Fibroblast of mammary gland (primary cell): Measurements from ENCODE around the gene NFE2L3.

Source experiments
- DNase-seq: peaks from one replicate; pipeline ENCODE4 v3.0.0-alpha.2; 2010; ENCODE audit warnings: low read depth
- H3K4me3 ChIP-seq: 2 replicates; pipeline ENCODE4 v1.5.1; 2011; ENCODE audit warnings: low read depth, mild to moderate bottlenecking, low read length, moderate library complexity; ENCODE audit not compliant: control insufficient read depth
- TF ChIP-seq, protein P1 (sequence below): conservative IDR thresholded peaks from 2 replicates; pipeline ENCODE4 v1.5.1; 2011; ENCODE audit warnings: low read depth, low read length, inconsistent platforms; ENCODE audit not compliant: control insufficient read depth, insufficient read depth

NFE2L3 gene

GRCh38 chr7:26135551-26135950, 16.4 kb upstream of the NFE2L3 start:
- no peak for DNase-seq
- no peak overlapping the region for H3K4me3 ChIP-seq
- TF ChIP-seq, protein P1, sequence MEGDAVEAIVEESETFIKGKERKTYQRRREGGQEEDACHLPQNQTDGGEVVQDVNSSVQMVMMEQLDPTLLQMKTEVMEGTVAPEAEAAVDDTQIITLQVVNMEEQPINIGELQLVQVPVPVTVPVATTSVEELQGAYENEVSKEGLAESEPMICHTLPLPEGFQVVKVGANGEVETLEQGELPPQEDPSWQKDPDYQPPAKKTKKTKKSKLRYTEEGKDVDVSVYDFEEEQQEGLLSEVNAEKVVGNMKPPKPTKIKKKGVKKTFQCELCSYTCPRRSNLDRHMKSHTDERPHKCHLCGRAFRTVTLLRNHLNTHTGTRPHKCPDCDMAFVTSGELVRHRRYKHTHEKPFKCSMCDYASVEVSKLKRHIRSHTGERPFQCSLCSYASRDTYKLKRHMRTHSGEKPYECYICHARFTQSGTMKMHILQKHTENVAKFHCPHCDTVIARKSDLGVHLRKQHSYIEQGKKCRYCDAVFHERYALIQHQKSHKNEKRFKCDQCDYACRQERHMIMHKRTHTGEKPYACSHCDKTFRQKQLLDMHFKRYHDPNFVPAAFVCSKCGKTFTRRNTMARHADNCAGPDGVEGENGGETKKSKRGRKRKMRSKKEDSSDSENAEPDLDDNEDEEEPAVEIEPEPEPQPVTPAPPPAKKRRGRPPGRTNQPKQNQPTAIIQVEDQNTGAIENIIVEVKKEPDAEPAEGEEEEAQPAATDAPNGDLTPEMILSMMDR = no peak

DNA sequence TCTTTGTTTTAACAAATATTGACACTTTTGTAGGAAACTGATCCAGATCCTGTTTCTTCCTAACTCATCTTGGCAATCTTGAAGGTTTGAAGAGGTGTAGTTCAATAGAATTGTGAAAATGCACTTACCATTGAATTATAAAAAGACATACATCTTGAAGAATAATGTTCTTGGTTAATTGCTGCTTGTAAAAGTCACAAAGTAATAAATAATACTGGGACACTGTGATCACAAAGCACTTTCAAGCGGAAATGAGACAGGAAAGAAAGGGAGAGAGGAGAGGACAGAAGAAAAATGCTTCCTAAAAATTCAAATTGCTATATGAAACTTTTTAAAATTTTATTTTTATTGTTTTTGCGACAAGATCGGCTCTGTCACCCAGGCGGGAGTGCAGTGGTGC, 15.2 kb upstream of the NFE2L3 start:
- H3K4me3 ChIP-seq = no peak overlapping the region
- no peak for DNase-seq
- TF ChIP-seq, protein P1 = no peak

- no peak for DNase-seq
- TF ChIP-seq, protein P1 = no peak
- H3K4me3 ChIP-seq = no peak overlapping the region
These were observed 11.6 kb upstream of the NFE2L3 start for GRCh38 chr7:26140380-26140779.

DNA sequence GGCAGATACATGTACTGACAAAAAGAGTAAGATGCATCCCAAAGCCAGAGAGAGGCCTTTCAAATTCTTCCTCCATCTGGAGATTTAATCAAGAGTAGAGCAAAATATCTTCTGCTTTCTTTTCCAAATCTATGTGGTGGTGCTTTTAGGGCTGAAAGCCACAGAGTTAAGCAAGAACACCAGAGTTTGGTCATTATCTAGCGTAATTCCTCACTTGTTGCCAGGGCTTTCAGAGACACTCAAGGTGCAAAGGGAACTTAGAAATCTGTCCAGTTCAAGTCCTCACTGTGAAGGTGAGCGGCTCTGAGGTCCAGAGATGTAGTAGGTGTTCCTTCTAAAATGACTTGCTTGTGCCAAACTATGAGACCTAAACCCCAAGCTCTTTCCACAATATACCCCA, 10.9 kb upstream of the NFE2L3 start:
- TF ChIP-seq, protein P1 = no peak
- no peak overlapping the region for H3K4me3 ChIP-seq
- no peak for DNase-seq

GRCh38 chr7:26143298-26144048, 8.5 kb upstream of the NFE2L3 start:
- DNase-seq = peak; percentile 37
- no peak overlapping the region for H3K4me3 ChIP-seq
- TF ChIP-seq, protein P1 = no peak

DNA sequence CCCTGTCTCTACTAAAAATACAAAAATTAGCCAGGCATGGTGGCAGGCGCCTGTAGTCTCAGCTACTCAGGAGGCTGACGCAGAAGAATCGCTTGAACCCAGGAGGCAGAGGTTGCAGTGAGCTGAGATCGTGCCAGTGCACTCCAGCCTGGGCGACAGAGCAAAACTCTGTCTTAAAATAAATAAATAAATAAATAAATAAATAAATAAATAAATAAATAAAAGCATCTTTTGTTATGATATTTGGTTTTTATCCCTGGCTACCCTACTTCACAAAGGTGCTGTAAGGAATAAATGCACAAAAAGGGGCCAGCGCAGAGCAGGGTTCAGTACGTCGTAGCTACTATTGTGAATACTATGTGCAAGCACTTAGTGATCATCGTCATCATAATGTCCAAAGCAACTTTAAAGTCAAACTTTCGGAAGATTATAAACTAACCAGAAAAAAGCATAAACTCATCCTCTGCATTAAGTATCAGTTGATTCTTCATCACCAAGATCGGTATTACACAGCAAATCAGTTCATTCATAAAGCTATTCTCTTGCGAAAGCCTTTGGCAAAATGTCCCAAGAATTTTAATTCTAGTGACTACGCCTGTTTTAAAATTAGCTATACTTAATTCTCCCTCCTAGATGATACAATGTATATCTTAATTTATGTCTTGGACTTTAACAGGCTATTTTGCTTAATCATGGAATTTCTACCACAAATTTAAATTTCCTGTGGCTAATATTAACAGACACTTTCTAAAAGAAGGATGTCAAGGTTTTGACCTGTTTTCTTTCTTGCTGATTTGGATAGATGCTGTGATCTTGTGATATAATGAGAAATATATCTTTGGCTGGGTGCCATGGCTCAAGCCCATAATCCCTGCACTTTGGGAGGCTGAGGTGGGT, 7.6 kb upstream of the NFE2L3 start:
- TF ChIP-seq, protein P1 = no peak
- DNase-seq = no peak
- no peak overlapping the region for H3K4me3 ChIP-seq
